ENCODE measurements around the gene WFIKKN2. TPM values are rescaled to one million over a fixed set of nuclear protein-coding genes. Genes with fewer than 3 reads are reported as not detected.

The WFIKKN2 gene
- total and polyA plus RNA-seq, 2 of the 13 experiments (the other 11 are each of a cell fraction or from before 2014, with no cell fraction given): not detected

- TF ChIP-seq ARNT2 (CRISPR knock-in tag; IDR thresholded peaks at IDR 0.05; ENCODE audit: low read depth) (no peak), GLMP (CRISPR knock-in tag; IDR thresholded peaks at IDR 0.05; ENCODE audit: borderline replicate concordance) (no peak), ZNF230 (CRISPR knock-in tag; IDR thresholded peaks at IDR 0.05) (no peak), HIC2 (CRISPR knock-in tag; IDR thresholded peaks at IDR 0.05; ENCODE audit: low read depth) (peak; percentile 80), ZNF672 (CRISPR knock-in tag; IDR thresholded peaks at IDR 0.05) (no peak), ZNF337 (CRISPR knock-in tag; IDR thresholded peaks at IDR 0.05; ENCODE audit: borderline replicate concordance, low read depth) (no peak), MAF1 (CRISPR knock-in tag; IDR thresholded peaks at IDR 0.05; ENCODE audit: borderline replicate concordance) (no peak), NR2F1 (CRISPR knock-in tag; IDR thresholded peaks at IDR 0.05) (peak; percentile 55 to 69; a peak in 2 of 4 replicates), SRY (CRISPR knock-in tag; IDR thresholded peaks at IDR 0.05) (no peak), KDM6A (CRISPR knock-in tag; IDR thresholded peaks at IDR 0.05; ENCODE audit: low read depth) (peak; percentile 60; the same call in 1 of the 2 replicates), ZBTB3 (CRISPR knock-in tag; IDR thresholded peaks at IDR 0.05; ENCODE audit: borderline replicate concordance, low read depth) (peak; percentile 83; the same call in 1 of the 2 replicates), FOXJ3 (CRISPR knock-in tag; IDR thresholded peaks at IDR 0.05; ENCODE audit: borderline replicate concordance) (peak; percentile 80), EEA1 (CRISPR knock-in tag; IDR thresholded peaks at IDR 0.05; ENCODE audit: borderline replicate concordance) (no peak), ISX (CRISPR knock-in tag; conservative IDR thresholded peaks at IDR 0.05) (no peak), KLF9 (CRISPR knock-in tag; IDR thresholded peaks at IDR 0.05; ENCODE audit: low read depth) (no peak), ZNF747 (CRISPR knock-in tag; IDR thresholded peaks at IDR 0.05; ENCODE audit: borderline replicate concordance) (no peak), ZUFSP (CRISPR knock-in tag; IDR thresholded peaks at IDR 0.05; ENCODE audit: borderline replicate concordance) (no peak), MTERF4 (CRISPR knock-in tag; IDR thresholded peaks at IDR 0.05) (no peak)
These were observed 55.5 kb downstream of the WFIKKN2 start (continued) for GRCh38 chr17:50890675-50891516.
